Adrenal gland (tissue), 12 donors: ENCODE data around the gene FIGNL2. TPM values are rescaled to one million over a fixed set of nuclear protein-coding genes. Genes with fewer than 3 reads are reported as not detected.
A peak's percentile ranks its signal among the peaks of the same experiment; 100 is the strongest.
"Not testable (repeated sequence)": the region's sequence is repeated elsewhere in the genome, so short reads cannot be mapped to it uniquely, and the experiment has no call there.

Source experiments
- DNase-seq, 7 donors: peaks; one replicate each; pipeline ENCODE4 v3.0.0-alpha.2; 2019 to 2020
- H3K27ac ChIP-seq, 5 donors: fragments of 200-600 bp; sonication (generic) in 4 of 5; 1 replicate in 3 of 5; 2 replicates in 2 of 5; pipeline versions ENCODE4 v1.5.1 to v1.8.0; 2016 to 2020; ENCODE audit warnings: mild to moderate bottlenecking in 1 of 5
- H3K27me3 ChIP-seq: fragments of 200-600 bp; 2 replicates; pipeline ENCODE4 v1.8.0; 2021
- H3K36me3 ChIP-seq, 2 donors: fragments of 200-600 bp; replicated peaks in 1 of 2; 1 replicate in 1 of 2; 2 replicates in 1 of 2; pipeline versions ENCODE4 v1.5.1 to v1.8.0; 2018 to 2022
- H3K4me1 ChIP-seq, 2 donors: fragments of 200-600 bp; replicated peaks in 1 of 2; 1 replicate in 1 of 2; 2 replicates in 1 of 2; pipeline versions ENCODE4 v1.5.1 to v1.8.0; 2018 to 2021
- H3K4me3 ChIP-seq, 4 donors: fragments of 200-600 bp; sonication (generic) in 3 of 4; one replicate each; pipeline ENCODE4 v1.5.1; 2016 to 2018
- H3K9me3 ChIP-seq, 3 donors: fragments of 200-600 bp; sonication (generic) in 1 of 3; replicated peaks in 1 of 3; 1 replicate in 2 of 3; 2 replicates in 1 of 3; pipeline versions ENCODE4 v1.5.1 to v1.8.0; 2016 to 2021
- POLR2A ChIP-seq, 2 donors: fragments of 450-650 bp; IDR thresholded peaks; one replicate each; pipeline ENCODE4 v1.6.1; 2017; ENCODE audit warnings: antibody characterized with exemption in 2 of 2, mild to moderate bottlenecking in 2 of 2, moderate library complexity in 1 of 2
- WGBS, 4 donors: extraction: QIAGEN DNeasy Blood & Tissue Kit in 2 of 4; methylation state at CpG; one replicate each; pipeline versions ENCODE4 v1.1.5 to v1.1.7; 2013 to 2017; 5-methylcytosine and 5-hydroxymethylcytosine counted together
- intact Hi-C, 2 donors: fragments of 100-400 bp; cut with DNase I; formaldehyde crosslinking; loops; one replicate each; pipeline versions ENCODE4 v1.14.1 to v1.15.0; 2022 to 2023
- polyA plus RNA-seq, 3 donors: library from polyadenylated mRNA; stranded (reverse); fragments of 200-250 nt in 2 of 3; fragments of 350-450 nt in 1 of 3; fragmentation: Illumina TruSeq in 1 of 3; extraction: RNeasy Lipid Tissue Mini Kit (QIAGEN cat#74804) in 1 of 3; gene quantifications; one replicate each; pipeline ENCODE4 v1.2.3, GENCODE V29; 2013 to 2014
- total RNA-seq, 9 donors: library from RNA; depleted of rRNA in 4 of 9; stranded (reverse); fragments of >200 nt in 4 of 9; fragments of 120-200 nt in 1 of 9; fragmentation: NEBNext Ultra II Directional in 1 of 9; extraction: Animal tissue kit (Norgen Biotek cat#: 25700) in 1 of 9; gene quantifications; one replicate each; pipeline versions ENCODE4 v1.1.0 to v1.2.4, GENCODE V29; 2013 to 2023
- TF ChIP-seq, protein P1 (sequence below), 6 experiments: fragments of 450-650 bp in 4 of 6; fragments of 200-600 bp in 2 of 6; sonication (generic) in 1 of 6; IDR thresholded peaks; 1 replicate in 5 of 6; 2 replicates in 1 of 6; pipeline versions ENCODE4 v1.5.1 to v1.8.0; 2016 to 2021; ENCODE audit warnings: antibody characterized with exemption in 6 of 6, mild to moderate bottlenecking in 2 of 6, moderate library complexity in 1 of 6
- donor health status: healthy with polysubstance abuse.
- donor health status: Bipolar disorder and iron deficiency.
- donor health status: DM: yes; HTN: yes; CAD: no.
- donor health status: DM: no; HTN: no; CAD: no.
- donor health status: DM: no; HTN: no; CAD: no.
- donor health status: DM: yes; HTN: yes; CAD: no.

The FIGNL2 gene
- total and polyA plus RNA-seq, 12 donors, result 0.04 to 0.32 (median 0.25) TPM; not detected in 1

GRCh38 chr12:51887476-51888315 is 39.2 kb upstream of the FIGNL2 start, which contains the start of gene ANKRD33:
ANKRD33 (plus strand) TSS chr12:51888103; CDS start chr12:51888187, 84 bp downstream.
- Histone ChIP-seq H3K36me3 (no peaks in the 10 kb centered on the region), H3K9me3 (no peaks in the 10 kb centered on the region), H3K4me3 (no peak within 1 kb of the TSS), H3K4me1 (peaks cover 0 to 10% of the 10 kb centered on the region in 2 donors), H3K27ac (no peak within 1 kb of the TSS), H3K27me3 (no peaks in the 10 kb centered on the region)
- 45 to 67% (median 56%) methylated on average over 33 to 41 of the region's 41 CpGs for WGBS, 4 donors
- TF ChIP-seq, protein P1, sequence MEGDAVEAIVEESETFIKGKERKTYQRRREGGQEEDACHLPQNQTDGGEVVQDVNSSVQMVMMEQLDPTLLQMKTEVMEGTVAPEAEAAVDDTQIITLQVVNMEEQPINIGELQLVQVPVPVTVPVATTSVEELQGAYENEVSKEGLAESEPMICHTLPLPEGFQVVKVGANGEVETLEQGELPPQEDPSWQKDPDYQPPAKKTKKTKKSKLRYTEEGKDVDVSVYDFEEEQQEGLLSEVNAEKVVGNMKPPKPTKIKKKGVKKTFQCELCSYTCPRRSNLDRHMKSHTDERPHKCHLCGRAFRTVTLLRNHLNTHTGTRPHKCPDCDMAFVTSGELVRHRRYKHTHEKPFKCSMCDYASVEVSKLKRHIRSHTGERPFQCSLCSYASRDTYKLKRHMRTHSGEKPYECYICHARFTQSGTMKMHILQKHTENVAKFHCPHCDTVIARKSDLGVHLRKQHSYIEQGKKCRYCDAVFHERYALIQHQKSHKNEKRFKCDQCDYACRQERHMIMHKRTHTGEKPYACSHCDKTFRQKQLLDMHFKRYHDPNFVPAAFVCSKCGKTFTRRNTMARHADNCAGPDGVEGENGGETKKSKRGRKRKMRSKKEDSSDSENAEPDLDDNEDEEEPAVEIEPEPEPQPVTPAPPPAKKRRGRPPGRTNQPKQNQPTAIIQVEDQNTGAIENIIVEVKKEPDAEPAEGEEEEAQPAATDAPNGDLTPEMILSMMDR (IDR thresholded peaks at IDR 0.05), result no peak
- no peak for TF ChIP-seq POLR2A (IDR thresholded peaks at IDR 0.05)
- DNase-seq, result peak in 4 of 7 donors; percentile 40 to 70 (median 50)
- intact Hi-C loops, result no loop called here

DNA sequence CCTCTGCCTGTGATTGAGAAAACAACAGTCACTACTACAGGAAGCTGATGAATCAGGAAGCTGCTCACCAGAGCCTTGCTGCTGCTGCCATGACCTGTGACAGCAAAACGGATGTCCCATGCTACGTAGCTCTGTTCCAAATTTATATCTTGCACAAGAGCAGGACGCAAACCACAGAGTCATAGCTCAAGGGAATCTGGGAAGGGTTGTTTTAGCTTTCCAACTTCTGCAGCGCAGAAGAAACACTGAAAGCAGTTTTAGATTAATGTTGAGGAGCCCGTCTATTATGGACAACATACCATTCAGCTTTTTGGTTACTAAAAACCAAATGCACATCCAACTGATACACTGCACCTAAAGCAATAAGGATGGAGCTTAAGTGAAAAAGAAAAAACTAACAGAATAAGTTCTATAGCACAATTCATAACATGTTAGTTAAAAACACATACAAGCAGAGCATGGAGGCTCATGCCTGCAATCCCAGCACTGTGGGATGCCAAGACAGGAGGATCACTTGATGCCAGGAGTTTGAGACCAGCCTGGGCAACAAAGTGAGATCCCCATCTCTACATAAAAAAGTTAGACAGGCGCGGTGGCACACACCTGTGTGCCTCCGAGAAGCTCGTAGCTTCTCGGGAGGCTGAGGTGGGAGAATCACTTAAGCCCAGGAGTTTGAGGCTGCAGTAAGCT is 37.6 kb upstream of the FIGNL2 start:
- 49 to 56% (median 56%) methylated on average over 10 of the region's 10 CpGs for WGBS, 4 donors
- H3K4me3 ChIP-seq, result no peak overlapping the region
- peak; percentile 58 to 93 (median 85) for DNase-seq
- H3K36me3 ChIP-seq, result no peaks in the 10 kb centered on the region
- no peaks in the 10 kb centered on the region for H3K27me3 ChIP-seq
- peak overlapping the region in 4 of 5 donors; percentile 30 to 66 (median 50) for H3K27ac ChIP-seq
- H3K9me3 ChIP-seq, result no peaks in the 10 kb centered on the region
- TF ChIP-seq, protein P1 (IDR thresholded peaks at IDR 0.05), result no peak
- TF ChIP-seq POLR2A (IDR thresholded peaks at IDR 0.05), result no peak
- peaks cover 0 to 10% of the 10 kb centered on the region in 2 donors for H3K4me1 ChIP-seq
- intact Hi-C loops, result no loop called here

DNA sequence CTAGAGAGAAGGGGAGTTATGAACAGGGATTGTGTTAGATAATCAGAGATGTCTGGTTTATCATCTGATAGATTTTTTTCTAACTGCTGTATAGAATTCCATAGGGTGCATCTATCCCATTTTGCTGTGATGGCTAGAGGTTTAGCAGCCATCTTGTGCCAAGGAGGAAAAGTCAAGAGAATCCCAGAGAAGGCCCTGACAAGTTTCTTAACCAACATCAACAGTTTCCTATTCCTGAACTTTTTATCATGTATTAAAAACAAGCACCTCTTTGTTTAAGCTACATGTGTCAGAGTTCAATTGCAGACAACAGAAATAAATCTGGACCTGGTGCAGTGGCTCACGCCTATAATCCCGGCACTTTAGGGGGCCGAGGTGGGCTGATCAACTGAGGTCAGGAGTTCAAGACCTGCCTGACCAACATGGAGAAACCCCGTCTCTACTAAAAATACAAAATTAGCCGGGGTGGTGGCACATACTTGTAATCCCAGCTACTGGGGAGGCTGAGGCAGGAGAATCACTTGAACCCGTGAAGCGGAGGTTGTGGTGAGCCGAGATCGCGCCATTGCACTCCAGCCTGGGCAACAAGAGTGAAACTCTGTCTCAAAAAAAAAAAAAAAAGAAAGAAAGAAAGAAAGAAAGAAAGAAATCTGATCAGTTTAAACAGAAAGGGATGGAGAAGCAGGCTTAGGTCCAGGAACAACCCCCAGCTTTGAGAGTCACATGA is 36.9 kb upstream of the FIGNL2 start:
- H3K4me1 ChIP-seq, H3K4me3 ChIP-seq, H3K36me3 ChIP-seq, H3K9me3 ChIP-seq, DNase-seq, intact Hi-C loops, H3K27me3 ChIP-seq: not testable (repeated sequence)
- WGBS, 4 donors, result 74 to 82% (median 75%) methylated on average over 10 of the region's 10 CpGs
- peak overlapping the region in 3 of 5 donors; percentile 37 to 76 (median 66) for H3K27ac ChIP-seq

DNA sequence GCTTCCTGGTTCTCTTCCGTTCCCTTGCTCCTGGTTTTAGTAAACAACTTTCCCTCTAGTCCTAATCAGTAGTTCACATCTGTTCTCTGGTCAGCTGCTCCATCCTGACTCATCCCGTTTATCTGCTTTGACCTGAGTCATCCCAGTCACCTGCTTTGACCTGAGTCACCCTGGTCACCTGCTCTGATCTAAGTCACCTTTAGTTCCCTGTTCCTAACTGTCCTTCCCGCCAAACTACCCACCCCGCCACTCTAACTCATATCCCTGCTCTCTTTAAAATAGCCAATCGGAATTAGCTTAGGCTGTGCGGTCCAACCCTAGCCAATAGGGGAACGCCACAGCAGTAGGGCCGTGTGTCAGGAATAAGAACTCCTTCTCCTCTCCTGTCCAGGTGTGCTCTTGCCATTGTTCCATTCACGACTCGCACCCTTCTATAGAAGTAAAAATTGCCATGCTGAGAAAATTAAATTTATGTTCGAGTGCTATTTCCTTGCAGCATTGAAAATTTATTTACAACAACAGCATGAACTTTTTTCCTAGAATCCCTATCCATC is 36.2 kb upstream of the FIGNL2 start:
- peak in 6 of 7 donors; percentile 52 to 77 (median 62) for DNase-seq
- Histone ChIP-seq H3K27ac (no peak overlapping the region), H3K9me3 (no peaks in the 10 kb centered on the region), H3K4me1 (peaks cover 0 to 10% of the 10 kb centered on the region in 2 donors), H3K36me3 (no peaks in the 10 kb centered on the region), H3K27me3 (no peaks in the 10 kb centered on the region), H3K4me3 (no peak overlapping the region)
- intact Hi-C loops, result no loop called here
- WGBS, 4 donors, result 78 to 81% (median 79%) methylated on average over 11 of the region's 11 CpGs
- TF ChIP-seq POLR2A (IDR thresholded peaks at IDR 0.05), result no peak
- TF ChIP-seq, protein P1 (IDR thresholded peaks at IDR 0.05), result no peak
